Fibroblast of skin of abdomen (primary cell): Measurements from ENCODE around the gene LIPC.

ENCODE experiments used
- DNase-seq: peaks from one replicate; pipeline ENCODE4 v3.0.0-alpha.2; 2013

LIPC gene

DNA sequence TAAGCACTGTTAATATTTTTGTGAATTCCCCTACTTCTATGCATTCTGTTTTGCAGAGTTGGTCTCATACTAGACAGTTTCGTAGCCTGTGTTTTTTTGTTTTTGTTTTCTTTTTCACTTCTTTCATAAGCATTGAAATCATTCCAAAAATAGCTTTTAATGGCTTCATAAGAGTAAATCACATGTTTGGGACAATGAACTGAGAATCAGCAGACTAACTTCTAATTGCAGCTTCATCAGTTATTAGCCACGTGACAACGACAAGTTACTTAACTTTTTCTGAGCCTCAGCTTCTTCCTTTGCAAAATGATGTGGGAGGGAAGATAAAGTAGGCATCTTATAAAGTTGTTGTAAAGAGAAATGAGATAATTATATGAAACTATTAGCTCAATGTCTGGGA is 124.8 kb downstream of the LIPC start:
- DNase-seq: no peak

DNA sequence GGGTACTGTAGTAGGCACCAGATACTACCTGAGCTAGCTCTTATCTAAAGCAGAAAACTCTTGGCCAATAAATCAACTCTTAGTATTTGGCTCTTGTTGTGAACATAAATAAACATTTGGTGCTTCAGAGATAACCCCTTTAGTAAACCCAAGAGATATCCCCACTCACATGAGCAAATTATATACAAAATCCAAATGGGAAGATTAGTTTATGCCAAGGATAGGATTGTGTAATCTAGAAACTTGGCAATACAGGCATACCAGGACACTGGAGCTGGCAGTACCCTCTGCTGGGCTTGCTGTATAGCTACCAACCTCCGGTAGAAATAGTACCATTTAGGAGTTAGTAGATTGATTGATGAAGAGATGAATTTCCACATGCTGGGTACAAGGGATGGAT is 127.0 kb downstream of the LIPC start:
- DNase-seq: no peak

DNA sequence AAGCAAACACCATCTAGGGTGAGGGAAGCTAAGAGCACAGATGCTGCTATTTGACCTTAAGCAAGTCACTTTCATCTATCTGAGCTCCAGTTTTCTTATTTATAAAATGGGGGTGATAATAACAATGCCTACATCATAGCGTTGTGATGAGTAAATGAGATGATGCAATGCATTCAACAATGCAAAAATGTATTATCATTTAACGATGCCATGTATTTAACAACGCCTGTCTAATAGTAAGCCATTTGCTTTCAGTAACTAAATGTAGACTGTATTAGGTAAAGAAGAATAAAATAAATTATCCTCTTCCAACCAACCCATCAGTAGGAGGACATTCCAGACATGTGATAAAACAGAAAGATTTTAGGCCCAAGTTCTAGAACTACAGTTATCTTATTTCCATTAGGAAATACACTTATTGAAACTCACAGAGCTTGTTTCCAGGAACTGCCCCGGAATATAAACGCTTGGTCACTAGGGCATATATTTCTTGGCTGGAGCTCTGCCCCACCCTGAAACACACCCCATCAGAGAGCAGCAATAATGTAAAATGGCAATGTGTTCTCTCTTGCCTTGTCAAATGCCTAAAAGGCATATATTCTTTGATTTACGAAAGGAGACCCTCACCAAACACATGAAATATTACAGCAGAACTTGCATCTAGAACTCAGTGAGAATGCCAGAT is 128.3 kb downstream of the LIPC start:
- DNase-seq: no peak

DNA sequence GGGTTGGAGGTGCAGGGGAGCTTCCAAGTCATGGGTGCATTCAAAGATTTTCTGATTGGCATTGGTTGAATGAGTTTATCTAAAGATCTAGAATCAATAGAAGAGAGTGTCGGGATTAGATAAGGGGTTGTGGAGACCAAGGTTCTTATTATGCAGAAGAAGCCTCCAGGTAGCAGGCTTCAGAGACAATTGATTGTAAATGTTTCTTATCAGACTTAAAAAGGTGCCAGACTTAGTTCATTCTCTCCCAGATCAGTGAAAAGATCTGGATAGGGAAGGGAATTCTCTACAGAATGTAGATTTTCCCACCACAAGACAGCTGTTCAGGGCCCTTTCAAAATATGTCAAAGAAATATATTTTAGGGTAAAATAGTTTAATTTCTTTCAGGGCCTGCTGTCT is 129.5 kb downstream of the LIPC start:
- no peak for DNase-seq

DNA sequence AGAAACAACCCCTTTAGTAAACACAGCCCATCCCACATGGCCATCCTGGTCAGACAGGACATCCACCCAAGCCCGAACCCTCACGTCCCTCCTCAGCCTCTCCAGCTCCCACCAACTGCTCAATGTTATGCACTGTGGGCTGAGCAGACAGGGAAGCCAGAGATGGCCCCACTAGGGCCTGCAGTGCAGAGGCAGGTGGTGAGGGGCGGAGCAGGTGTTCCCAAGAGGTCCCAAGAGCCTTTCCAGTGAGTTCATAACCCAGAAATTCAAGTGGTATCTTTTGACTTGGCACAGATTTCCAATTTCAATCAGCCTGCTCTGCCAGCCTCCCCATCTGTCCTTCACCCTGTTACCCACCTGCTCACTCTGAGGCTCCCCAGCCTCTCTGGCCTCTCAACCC is 130.3 kb downstream of the LIPC start:
- DNase-seq: no peak

DNA sequence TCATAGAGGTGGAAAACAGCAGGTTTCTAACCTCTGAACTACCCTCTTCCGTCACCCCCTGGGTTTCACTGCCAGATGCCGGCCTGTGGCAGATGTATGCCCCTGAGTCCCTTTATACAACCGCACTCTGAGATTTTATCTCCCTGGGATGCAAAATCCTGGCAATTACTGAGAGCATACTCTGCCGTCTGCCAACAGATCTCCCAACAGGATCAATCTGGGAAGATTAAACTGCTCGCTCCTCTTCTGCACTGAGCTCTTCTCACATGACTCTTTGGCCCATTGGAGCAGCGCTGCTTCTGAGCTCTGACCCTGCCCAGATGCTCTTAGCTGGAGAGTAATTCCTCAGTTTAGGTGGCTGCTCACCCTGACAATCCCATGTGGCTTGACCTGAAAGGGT is 133.2 kb downstream of the LIPC start:
- no peak for DNase-seq

DNA sequence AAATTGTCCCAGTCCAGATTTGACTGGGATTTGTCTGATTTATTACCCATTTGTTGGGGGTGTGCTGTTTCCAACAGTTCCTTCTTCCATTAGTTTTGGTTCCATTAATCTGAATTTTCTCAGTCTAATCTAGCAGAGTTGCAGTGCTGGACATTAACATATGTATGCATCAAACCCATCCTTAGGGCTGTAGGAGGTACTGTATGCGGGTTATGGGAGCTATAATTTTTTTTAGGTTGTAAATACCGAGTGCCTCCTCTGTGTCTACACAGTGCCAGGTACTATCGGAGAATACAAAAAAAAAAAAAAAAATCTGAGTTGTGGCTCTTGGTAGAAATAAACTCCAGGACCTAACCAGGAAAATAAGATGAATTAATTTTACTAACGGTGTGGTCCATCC is 133.8 kb downstream of the LIPC start:
- no peak for DNase-seq

DNA sequence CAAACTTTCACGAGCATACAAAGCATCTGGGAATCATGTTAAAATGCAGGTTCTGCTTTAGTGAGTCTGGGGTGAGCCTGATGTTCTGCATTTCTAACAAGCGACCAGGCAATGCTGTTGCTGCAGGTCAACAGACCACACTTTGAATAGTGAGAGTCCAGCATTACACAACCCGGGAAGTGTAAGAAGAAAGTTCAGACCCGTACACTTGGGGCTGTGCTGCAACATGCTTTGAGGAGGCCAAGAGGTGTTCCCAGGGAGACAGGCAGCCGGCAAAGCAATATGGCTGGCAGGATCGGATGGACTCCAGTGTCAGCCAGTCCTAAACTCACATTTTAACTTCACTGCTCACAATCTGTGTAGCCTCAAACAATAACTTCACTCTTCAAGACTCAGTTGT is 134.2 kb downstream of the LIPC start:
- no peak for DNase-seq

DNA sequence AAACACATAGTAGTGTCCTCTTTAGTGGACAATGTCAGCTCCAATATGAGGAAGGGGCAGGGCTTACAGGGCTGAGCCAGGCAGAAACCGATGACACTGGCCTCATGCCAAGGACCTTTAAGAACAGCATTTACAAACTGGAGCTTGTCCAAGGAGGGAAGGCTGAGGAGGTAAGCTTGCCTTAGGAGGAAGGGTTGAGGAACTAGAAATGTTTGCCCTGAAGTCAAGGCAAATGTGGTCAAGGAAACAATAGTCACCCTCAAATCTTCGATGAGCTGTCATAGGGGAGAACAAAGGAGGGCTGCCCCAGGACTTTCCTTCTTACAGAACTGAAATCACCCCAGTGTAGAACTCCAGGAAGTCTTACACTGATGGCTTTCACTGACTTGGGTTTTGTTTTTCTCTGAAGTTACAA is 136.4 kb downstream of the LIPC start:
- no peak for DNase-seq

DNA sequence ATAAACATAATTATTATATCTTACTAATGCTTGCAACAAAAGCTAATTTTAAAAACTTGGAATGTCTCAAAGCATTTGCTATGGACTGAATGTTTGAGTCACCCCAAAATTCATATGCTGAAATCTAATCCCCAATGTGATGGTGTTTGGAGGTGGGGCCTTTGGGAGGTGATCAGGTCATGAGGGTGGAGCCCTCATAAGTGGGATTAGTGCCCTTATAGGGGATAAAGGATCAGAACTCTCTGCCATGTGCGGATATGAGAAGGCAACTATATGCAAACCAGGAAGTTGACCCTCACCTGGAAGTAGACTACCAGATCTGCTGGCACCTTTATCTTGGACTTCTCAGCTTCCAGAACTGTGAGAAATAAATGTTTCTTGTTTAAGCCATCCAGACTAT is 137.7 kb downstream of the LIPC start:
- DNase-seq: no peak

DNA sequence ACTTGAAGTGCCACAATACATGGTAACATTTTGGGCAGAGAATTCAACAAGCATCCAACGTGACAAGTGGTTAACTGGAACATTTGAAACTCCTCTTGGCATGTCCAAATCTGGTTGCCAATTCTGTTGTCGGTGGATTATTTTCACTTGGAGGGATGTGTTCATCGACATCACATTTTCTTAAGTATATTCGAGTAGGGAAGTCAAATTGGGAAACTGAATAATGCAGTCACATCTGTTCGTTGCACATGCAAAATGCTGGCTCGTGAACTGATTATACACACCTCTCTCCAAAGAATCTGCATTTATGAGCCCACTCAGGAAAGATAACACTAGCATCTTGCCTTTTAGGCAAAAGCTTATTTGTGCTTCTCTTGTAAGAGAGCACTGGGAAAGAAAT is 139.7 kb downstream of the LIPC start:
- DNase-seq: no peak

DNA sequence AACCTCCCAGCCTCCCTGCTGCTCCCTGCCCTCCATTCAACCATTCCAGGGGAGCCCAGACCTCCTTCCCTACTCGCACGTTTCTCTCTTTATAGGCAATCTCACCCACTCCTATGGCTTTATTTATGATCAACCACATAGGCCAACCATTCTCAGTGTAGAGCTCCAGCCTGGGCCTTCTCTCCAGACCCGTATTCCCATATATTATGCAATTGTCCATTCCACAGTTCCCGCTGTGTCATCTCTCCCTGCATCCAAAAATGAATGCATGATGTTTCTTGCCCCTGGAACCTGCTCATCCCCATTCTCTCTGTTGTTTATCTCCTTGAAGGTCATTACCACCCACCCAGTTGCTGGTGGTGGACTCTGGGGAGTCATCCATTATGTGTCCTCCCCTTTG is 140.7 kb downstream of the LIPC start:
- DNase-seq: no peak

DNA sequence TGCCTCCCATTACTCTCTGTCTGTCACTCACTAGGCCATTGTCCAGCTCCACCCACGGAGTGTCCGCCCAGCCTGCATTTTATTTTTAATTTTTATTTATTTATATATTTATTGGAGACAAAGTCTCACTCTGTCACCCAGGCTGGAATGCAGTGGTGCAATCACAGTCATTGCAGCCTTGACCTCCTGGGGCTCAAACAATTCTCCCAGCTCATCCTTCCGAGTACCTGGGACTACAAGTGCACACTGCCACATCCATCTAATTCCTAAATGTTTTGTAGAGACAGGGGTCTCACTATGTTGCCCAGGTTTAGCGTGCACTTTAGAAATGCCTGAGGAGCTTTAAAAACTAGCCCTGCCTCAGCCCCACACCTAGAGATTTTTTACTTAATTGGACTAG is 141.5 kb downstream of the LIPC start:
- DNase-seq: no peak

DNA sequence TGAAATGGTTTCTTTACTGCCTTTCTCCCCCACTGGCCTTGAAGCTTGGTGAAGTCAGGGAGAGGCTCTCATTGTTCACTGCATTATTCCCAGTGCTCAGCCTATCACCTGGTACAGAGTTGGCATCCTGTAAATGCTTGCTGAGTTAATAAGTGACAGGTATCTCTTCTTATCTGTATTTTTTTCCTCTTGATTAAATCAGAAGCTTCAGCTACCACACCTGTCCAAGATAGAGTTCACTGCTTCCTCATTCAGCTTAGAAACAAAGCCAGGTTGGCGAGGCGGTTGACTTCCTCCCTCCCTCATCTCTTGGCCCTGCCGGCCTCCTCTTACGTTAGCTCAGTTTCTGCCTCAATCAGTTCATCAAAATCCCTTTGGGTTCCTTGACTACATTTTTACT is 142.8 kb downstream of the LIPC start:
- DNase-seq: no peak

DNA sequence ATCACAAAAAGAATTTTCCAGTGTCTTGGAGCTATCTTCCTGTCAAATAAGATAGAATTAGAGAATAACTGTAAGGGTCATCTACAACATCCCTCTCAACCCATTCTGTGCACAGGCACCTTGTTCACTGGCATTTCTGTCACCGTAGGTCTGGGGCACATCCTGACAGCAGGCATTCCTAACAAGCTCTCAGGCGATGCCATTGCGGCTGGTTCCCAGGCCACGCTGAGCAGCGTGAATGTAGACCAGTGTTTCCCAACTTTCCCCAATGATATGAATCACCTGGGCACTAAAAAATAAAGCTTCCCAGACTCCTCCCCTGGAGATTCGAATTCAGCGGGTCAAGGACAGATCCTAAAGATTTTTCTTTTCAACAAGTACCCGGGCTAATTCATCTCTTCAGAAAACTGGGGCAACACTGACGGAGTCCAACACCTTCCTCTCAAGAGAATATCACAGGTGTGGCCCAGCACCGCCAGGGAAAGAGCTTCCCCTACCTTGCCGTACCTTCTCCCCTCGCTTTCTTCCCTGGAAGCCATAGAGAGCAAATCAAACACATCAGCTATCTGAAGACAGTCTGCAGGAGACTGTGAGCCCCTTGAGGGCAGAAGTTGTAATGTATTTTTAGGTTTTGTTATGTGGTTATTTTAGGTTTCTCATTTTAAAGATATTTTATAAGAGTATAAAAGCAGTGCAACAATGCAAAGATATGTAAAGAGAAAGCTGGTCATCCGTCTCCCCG is 143.4 kb downstream of the LIPC start:
- no peak for DNase-seq

DNA sequence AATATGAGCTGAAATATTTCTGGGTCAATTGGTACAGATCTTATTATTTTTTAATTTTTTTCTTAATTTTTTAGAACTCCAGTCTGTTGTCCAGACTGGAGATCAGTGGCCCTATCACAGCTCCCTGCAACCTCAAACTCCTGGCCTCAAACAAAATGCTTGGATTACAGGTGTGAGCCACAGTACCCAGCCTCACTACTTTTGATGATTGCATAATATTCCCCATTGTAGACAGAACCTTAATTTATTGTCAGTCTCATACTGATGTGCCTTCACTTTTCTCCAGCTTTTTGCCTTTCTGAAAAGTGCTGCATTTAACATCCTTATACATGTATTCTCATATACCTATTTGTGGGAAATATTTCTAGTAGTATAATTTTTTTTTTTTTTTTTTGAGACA is 144.9 kb downstream of the LIPC start:
- no peak for DNase-seq

DNA sequence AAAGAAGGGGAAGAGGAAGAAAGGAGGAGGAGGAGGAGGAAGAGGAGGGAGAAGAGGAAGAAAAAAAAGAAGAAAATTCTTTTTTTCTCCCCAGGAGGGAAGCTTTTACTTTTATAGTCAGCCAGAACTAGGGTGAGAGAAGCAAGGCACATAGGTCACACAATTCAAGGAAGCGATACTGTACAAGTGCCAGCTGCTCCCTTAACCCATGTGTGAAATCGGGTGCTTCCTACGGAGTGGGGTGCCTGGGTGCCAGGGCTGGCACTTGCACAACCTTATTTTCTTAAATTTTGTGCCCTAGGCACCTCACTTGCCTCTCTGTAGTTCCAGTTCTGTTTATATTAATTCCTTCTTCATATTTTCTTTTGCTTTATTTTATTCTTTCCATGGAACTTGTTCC is 150.4 kb downstream of the LIPC start:
- no peak for DNase-seq

DNA sequence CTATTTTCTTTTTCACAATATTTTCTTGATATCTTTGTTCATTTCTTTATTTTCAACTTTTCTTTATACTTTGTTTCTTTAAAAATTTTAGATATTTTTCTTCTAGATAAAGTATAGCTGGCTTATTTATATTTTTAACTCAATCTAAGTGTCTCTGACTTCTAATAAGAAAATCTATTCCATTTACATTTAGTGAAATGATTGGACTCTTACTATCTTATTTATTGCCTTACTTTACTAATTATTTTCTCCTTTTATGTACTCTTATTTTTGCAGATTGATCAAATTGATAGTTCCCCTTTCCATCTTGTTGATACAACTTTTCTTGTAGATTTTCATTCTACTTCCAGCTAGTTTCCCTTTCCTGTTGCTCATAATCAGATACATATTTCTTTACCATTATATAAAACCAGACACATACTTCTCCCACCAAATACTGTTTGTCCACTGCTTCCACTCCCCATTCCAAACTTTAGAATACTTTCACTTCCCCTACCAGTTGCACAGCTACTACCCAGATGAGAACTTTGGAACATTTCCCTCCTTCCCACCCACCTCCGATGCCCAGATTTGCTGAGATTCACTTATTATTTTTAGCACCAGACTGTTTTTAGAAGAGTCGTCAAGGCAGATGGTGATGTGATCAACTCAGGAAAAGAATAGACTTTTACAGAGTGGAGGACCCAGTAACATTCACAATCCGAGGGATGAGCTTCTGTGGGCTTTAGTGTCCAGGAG is 151.5 kb downstream of the LIPC start:
- no peak for DNase-seq

DNA sequence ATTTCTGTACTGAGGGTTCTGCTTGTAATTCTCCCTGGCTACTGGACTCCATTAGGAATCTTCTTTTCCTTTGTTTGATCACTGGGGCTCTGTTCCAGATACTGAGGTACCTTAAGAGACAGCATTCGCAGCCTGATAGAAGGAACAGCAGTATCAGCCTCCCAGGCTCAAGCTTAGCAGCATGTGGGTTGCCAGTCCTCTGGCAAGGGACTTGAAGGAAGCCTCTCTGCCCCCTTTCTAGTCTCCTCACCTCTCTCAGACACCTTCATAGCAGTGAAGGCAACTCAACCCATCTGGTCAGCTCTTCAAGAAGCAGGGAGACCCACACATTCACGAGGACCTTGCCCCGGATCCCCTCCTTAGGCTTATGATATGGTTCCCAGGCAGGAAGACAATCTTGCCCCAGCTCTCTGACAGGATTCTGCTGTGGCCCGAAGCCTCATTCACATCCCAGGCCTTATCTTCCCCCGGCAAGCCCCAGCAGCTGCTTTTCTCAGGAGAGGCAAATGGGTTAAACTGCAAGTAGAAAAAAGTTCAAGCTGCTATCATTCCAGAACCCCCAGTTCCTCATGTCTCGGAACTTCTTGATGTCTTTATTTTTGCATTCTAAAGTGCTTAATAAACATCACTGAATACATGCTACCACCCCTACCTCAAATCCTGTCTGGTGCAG is 153.1 kb downstream of the LIPC start:
- DNase-seq: no peak

DNA sequence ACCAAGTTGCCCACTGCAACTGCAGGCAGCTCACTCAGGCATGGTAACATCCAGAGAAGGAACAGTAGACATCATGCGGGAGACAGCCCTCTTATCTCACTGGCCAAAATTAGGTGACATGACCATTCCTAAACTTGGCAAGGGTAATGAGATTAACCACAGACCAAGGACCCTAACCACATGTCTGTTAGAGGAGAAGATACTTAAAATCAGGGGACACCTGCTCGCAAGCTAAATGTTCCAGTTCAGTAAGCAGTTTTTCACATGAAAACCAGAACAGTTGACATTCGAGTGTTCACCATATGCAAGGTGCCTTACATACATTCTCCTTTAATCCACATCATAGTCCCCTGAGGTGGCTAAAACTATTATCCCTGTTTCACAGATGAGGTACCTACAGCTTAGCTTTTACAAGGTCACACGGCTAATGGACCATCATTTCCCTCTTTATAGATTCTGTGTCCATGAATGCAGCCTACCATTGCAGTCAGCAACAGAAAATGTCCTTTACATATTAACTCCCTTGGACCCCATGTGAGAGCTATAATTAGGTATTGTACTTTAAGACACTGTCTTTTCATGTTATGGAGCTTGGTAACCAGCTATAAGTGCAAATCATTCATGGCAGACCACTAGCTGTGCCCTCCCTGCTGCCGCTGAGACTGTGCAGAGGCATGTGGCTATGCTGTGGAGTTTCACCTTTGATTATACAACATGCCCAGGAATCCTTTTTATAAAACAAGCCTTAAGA is 154.1 kb downstream of the LIPC start:
- DNase-seq: no peak

DNA sequence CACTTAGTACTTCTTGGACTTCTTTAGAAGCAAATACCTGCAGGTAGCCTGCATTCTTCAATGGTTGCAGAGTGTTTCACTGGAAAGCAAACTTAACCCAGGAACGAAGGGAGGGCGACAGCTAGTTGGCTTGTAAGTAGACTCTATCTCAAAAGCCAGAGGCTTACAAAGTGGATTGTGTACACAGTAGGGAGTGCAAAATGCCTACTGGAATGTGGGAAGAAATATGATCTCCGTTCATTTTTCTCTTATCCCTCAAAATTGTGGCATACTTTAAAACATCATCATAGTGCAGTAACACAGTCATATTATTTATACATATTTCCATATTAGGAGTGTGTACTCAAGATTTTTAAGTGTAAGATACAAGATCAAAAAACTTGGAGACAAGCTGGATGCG is 155.7 kb downstream of the LIPC start:
- no peak for DNase-seq

DNA sequence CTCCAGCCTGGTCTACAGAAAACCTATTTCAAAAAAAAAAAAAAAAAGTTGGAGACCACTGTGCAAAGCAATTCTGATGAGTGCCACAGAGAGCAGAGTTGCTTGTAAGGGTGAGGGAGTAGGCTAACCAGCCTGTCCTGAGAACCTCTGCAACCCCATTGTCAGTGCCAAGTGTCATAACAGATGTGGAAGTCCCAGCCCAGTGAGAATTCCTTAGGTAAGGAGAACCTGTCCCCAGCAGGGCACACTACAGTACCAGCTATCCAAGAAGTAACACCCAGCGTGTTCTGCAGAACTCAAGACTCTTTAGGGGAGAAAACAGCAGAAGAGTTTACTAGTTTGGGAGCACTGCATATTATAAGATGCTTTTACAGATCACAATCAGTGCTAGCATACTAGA is 156.3 kb downstream of the LIPC start:
- DNase-seq: no peak

DNA sequence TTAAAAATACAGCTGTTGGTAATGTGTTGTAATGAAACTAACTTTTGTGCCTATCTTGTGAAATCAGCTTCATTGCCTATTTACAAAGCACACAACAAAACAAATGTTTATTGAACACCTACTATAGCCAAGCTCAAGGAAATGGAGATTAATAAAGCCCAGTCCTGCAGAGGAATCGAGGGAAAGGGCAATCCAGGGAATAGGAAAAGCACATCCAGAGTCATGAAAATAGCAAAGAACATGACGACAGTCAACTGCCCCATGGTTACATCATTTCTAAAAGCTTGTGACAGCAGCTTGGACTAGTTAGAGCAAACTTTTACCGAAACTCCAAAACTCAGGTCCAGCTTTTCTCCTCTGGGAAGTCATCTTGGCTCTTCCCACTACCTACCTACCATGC is 157.3 kb downstream of the LIPC start:
- DNase-seq: no peak
